ENCODE data around the gene PRAME.

PRAME gene

DNA sequence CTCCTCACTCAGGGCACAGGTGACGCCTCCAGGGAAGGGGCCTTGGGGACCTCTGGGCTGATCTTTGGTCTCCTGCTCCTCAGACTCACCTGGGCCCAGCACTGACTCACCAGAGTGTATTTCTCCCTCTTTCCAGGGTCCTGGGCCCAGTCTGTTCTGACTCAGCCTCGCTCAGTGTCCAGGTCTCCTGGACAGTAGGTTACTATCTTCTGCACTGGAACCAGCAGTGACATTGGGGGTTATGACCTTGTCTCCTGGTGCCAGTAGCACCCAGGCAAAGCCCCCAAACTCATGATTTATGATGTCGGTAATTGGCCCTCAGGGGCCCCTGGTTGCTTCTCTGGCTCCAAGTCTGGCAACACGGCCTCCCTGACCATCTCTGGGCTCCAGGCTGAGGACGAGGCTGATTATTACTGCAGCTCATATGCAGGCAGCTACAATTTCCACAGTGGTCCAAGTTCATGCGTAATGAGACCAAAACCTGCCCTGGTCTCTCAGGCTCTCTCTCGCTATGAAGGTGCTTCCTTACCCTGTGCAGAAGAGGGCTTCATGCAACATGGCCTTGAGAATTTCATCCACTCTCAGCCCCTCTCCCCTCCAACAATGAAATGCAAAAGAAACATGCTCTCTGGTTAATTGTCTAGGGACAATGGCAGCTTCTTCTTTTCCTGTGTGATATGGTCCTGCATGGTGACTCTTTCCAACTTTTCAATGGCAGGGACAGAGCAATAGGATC, 21.0 kb upstream of the PRAME start:
- no peak for FAIRE-seq

GRCh38 chr22:22578702-22579424, 19.8 kb upstream of the PRAME start:
- no peak for FAIRE-seq

DNA sequence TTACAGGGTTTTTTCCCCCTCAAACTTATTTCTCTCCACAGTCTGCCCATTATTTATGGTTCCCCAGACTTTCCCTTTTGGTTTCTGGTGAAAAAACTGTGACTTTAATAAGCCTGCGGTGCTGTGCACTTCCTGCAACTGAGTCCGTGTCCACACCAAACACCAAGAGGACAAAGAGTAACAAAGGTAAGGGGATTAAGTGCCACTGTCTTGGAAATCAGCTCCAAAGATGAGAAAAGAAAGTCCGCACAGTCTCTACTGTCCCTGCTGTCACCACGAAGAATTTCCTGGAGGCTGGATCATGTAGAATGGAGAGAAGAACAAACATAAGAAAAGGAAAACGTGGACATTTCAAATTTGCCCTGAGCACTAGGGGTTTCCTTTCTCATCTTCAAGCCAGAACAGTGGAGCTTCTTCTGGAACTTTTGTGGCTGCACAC, 17.9 kb upstream of the PRAME start:
- FAIRE-seq = no peak

DNA sequence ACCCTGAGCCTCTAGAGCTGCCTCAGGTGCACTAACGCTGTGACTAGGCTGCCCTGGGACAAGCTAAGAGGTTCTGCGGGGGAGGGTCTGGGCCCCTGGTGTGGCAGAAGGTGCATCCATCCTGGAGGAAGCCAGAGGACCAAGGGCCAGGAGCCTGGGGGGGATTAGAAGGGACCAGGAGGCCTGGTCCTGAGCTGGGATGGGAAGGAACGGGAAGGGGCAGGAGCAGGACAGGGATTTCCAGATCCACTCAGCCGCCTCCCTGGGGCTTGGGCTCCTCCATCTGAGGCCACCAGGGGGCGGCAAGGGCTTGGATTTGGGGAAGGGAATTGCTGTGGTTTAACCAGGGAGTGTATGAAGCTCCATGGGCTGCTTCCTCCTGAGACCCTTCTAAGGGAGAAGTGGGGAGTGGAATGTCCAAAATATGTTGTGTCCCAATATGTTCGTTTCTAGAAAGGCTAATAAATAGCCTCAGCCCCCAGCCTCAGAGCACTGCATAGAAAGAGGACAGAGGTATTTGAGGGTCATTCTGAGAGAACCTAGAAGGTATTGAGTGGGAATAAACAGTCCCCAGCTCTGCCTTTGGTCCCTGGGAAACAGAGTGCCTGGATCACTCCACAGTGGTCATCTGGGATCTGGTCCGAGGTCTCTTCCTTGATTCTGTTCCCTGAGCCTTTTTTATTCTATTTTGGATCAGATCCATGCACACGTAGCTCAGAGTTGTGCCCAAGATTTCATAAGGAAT, 17.4 kb upstream of the PRAME start:
- no peak for FAIRE-seq

DNA sequence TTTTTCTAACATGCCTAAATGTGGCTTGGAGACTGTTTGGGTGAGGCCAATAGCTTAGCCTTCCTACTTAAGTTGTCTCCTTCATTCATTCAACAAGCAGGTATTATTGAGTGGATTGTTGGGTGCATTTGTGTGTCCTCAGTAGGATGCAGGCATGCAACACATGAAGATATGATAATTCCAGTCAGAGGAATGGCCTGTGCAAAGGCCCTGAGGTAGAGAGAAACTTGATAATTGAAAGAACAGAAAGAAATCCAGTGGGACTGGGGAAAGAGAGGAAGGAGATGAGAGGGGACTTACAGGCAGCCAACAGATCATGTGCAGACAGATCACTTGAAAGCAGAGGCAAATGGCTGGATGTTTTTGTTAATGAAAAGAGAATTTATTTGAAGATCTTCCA, 15.3 kb upstream of the PRAME start:
- no peak for FAIRE-seq

GRCh38 chr22:22573047-22573889, 14.2 kb upstream of the PRAME start:
- no peak for FAIRE-seq

DNA sequence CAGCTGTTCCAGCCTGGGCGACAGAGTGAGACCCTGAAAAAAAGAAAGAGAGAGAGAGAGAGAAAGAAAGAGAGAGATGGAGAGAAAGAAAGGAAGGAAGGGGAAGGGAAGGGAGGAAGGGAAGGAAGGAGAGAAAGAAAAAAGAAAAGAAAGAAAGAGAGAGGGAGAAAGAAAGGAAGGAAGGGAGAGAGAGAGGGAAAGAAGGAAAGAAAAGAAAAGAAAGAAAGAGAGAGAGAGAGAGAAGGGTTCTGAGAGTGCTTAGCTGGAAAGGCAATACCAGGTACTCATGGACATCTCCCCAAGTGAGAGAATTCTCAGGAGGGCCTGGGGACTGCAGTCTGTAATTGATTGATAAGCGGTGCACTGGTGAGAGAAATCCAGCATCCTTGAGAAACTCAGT, 12.8 kb upstream of the PRAME start:
- no peak for FAIRE-seq

DNA sequence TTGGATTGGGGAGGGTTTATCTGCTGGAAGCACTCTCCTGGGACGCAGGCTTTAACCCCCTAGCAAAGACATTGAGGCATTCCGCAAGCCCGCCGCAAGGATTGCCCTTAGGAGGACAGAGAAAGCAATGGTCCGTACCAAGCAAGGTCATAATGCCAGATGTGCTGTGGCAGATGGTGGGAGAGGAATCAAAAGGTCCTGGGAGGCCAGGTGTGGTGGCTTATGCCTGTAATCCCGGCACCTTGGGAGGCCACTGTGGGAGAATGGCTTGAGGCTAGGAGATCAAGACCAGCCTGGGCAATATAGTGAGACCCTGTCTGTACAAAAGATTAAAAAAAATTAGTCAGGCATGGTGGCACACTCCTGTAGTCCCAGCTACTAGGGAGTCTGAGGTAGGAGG, 12.4 kb upstream of the PRAME start:
- FAIRE-seq = no peak

GRCh38 chr22:22569218-22569617, 10.2 kb upstream of the PRAME start:
- no peak for FAIRE-seq

DNA sequence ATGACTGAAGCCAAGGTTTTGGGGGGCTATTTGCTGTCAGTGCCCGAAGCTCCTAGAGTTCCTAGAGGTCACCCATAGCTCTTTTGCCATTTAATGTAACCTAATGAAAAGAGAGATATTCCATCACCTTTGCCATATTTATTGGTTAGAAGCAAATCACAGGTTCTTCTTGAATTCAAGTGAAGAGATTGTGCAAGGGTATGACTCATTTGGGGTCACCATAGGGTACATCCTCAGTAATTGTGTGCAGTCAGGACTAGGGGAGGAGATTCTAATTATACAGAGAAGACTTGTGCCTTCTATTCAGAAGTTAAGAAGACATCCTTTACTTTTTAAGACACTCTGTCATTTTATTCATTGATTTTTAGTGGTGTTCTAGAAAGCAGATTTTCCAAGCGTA, 6.9 kb upstream of the PRAME start:
- no peak for FAIRE-seq

DNA sequence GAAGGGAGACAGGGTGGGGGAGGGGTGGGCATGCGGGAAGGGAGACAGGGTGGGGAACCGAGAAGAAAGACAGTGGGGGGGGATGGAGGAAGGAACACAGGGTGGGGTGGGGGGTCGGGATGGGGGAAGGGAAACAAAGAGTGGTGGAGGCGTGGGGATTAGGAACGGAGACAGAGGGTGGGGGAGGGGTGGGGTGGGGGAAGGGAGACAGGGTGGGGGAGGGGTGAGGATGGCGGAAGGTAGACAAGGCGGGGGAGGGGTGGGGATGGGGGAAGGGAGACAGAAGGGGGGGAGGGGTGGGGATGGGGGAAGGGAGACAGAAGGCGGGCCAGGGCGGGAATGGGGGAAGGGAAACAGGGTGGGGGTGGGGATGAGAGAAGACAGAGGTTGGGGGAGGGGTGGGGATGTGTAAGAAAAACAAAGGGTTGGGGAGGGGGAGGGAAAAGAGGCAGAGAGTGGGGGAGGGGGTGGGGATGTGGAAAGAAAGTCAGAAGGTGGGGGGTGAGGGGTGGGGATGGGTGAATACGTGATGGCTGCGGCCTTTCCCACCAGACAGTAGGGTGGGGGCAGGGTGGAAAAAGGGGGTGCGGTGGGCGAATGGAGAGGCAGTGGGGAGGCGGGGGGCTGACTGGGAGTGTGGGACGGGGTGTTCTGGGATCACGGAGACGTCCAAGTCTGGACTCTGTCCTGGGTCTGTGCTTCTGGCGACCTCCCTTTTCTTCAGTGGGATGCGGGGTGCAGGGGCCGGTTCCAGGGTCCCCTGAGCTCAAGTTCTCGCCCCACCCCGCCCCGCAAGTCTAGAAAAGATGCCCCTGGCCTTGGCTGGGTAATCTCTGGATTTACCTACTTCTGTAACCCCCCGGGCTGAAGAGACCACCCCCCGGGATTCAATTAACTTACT, 744 bp downstream of the PRAME start:
- no peak for FAIRE-seq

DNA sequence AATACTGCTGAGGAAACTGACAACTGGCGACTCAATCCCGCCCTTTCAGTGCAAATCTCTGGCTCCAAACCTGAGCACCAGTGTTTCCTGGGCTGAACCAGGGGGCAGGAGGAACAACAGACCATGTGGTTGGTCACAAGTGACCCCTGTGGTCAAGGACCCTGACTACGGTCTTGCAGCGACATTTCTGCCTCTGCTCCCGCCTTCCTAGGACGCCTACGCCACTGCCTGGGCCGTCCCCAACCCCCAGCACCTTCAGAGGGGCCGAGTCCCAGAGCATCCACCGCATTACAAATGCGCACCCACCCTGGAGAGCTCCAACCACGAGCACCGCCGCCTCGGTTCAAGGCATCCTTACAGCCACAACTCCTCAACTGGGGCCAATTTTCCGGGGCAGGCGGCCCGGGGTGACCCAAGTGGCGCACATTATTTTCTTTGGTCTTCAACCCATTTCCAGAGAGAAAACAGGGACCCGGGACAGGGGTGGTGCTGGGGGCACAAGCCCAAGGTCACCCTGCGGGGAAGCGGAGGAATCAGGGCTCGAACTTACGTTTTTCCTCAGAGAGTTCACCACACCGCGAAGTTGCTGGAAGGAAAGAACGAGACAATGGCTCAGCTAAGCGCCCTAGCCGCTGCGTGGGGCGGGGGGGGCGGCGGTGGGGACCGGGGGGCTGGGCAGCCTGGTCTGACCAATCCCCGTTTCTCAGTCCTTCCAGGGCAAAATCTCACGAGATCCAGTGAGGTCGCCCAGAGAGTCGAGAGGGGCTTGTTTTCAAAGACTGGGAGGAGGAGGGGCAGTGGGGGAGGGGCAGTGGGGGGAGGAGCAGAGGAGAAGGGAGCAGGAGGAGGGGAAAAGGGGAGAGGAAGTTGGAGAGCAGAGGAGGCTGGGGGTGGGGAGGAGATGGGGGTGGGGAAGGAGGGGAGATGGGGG, 1.8 kb downstream of the PRAME start:
- no peak for FAIRE-seq

GRCh38 chr22:22556578-22556977, 2.5 kb downstream of the PRAME start:
- no peak for FAIRE-seq

DNA sequence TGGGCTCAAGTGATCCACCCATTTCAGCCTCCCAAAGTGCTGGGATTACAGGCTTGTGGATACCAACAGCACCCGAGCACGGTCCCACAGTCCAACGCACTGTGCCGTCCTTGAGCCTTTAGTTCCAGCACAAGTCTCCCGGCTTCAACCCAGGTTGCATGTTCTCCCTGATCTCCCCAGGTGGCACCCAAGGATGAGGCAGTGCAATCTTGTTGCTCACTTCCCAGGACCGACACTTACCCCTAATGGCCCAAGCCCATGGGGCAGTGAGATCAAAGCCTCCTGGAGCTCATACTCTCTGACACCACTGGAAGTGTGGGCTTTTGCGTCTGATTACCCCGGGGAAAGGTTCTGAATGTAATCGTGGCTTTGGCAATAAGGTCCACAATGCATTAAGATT, 3.5 kb downstream of the PRAME start:
- FAIRE-seq = no peak

GRCh38 chr22:22554587-22555284, 4.3 kb downstream of the PRAME start:
- no peak for FAIRE-seq

GRCh38 chr22:22553735-22554586, 5.1 kb downstream of the PRAME start:
- no peak for FAIRE-seq

DNA sequence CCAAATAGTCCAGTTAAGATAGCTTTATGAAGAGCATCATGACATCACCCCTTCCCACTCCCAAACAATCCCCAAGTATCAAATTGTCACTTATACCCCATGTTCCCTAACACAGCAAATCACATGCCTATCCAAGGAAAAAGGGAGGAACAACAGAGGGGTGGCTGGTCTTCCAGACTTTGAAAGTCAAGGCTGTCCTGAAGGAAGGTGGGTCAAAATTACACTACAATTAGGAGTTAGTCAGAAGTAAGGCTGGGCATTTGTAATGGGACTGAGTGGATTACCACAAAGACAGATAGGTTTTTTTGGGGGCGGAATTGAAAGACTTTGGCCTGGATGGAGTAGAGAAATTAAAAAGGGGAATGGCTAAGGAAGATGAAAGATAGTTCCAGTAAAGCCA, 5.9 kb downstream of the PRAME start:
- FAIRE-seq = no peak

GRCh38 chr22:22552630-22553029, 6.4 kb downstream of the PRAME start:
- FAIRE-seq = no peak
